Lower lobe of right lung (tissue), 2 donors: ENCODE measurements around the gene TCF25. TPM values are rescaled to one million over a fixed set of nuclear protein-coding genes. Genes with fewer than 3 reads are reported as not detected.
A peak's percentile ranks its signal among the peaks of the same experiment; 100 is the strongest.

Source experiments
- ATAC-seq, 2 donors: fragments of 200-7000 bp; cut with Tn5 transposase; one replicate each; pipeline ENCODE4 v1.9.1; 2020 to 2022; ENCODE audit warnings: mild to moderate bottlenecking in 2 of 2, moderate library complexity in 2 of 2
- DNase-seq: peaks from one replicate; pipeline ENCODE4 v3.0.0-alpha.2; 2020
- H3K27ac ChIP-seq: fragments of 200-600 bp; one replicate; pipeline ENCODE4 v1.8.0; 2022
- H3K27me3 ChIP-seq: fragments of 200-600 bp; one replicate; pipeline ENCODE4 v1.8.0; 2022; ENCODE audit warnings: low read depth
- H3K36me3 ChIP-seq: fragments of 200-600 bp; one replicate; pipeline ENCODE4 v1.8.0; 2022; ENCODE audit warnings: mild to moderate bottlenecking
- H3K4me1 ChIP-seq: fragments of 200-600 bp; one replicate; pipeline ENCODE4 v1.8.0; 2022
- H3K4me3 ChIP-seq: fragments of 200-600 bp; one replicate; pipeline ENCODE4 v1.8.0; 2022; ENCODE audit warnings: mild to moderate bottlenecking
- H3K9me3 ChIP-seq: fragments of 200-600 bp; one replicate; pipeline ENCODE4 v1.8.0; 2022
- intact Hi-C: fragments of 100-400 bp; cut with DNase I; formaldehyde crosslinking; loops from one replicate; pipeline ENCODE4 v1.11.0; 2022
- total RNA-seq: library from RNA; stranded (reverse); fragmentation: NEBNext Ultra II Directional; extraction: Animal tissue kit (Norgen Biotek cat#: 25700); gene quantifications from one replicate; pipeline ENCODE4 v1.2.1, GENCODE V29; 2021
- TF ChIP-seq, protein P1 (sequence below): fragments of 200-600 bp; IDR thresholded peaks from one replicate; pipeline ENCODE4 v1.8.0; 2022; ENCODE audit warnings: antibody characterized with exemption, mild to moderate bottlenecking
- donor health status: DM: no; HTN: yes; CAD: no; lungs with severe emphysema.

TCF25 gene
- total RNA-seq, 1 donor from 2014 or later = 152 TPM

DNA sequence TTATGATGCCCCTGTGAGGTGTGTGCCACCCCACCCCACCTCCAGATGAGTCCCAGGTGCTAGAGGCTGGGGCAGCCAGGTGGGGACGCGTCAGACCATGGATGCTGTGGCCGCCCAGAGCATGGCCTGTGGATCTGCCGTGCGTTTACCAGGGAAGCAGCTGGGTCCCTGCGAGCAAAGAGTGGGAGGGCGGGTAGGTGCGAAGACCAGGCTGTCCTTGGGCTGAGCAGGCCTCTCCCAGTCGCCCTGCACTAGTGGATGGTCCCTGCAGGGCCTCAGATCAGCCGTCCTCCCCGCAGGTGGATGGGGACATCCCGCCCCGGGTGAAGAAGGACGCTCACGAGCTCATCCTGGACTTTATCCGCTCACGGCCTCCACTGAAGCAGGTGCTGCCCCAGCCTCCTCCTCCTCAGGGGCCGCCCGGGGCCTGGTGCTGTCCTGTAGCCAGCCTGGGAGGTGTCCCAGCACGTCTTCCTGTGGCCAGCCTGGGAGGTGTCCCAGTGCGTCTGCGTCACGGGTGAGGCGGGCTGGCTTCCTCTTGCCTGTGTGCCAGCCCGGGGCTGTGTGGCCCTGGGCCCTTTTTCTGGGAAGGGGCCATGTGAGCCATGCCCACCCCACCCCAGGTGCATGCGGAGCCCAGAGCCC, 18.0 kb upstream of the TCF25 start:
- no peaks in the 10 kb centered on the region for H3K36me3 ChIP-seq
- ATAC-seq (peak; percentile 26 to 54), DNase-seq (no peak)
- no peaks in the 10 kb centered on the region for H3K9me3 ChIP-seq
- intact Hi-C loops = no loop called here
- H3K27me3 ChIP-seq = no peaks in the 10 kb centered on the region
- H3K4me1 ChIP-seq = no peaks in the 10 kb centered on the region
- TF ChIP-seq, protein P1, sequence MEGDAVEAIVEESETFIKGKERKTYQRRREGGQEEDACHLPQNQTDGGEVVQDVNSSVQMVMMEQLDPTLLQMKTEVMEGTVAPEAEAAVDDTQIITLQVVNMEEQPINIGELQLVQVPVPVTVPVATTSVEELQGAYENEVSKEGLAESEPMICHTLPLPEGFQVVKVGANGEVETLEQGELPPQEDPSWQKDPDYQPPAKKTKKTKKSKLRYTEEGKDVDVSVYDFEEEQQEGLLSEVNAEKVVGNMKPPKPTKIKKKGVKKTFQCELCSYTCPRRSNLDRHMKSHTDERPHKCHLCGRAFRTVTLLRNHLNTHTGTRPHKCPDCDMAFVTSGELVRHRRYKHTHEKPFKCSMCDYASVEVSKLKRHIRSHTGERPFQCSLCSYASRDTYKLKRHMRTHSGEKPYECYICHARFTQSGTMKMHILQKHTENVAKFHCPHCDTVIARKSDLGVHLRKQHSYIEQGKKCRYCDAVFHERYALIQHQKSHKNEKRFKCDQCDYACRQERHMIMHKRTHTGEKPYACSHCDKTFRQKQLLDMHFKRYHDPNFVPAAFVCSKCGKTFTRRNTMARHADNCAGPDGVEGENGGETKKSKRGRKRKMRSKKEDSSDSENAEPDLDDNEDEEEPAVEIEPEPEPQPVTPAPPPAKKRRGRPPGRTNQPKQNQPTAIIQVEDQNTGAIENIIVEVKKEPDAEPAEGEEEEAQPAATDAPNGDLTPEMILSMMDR = no peak
- no peak overlapping the region for H3K4me3 ChIP-seq
- no peak overlapping the region for H3K27ac ChIP-seq

DNA sequence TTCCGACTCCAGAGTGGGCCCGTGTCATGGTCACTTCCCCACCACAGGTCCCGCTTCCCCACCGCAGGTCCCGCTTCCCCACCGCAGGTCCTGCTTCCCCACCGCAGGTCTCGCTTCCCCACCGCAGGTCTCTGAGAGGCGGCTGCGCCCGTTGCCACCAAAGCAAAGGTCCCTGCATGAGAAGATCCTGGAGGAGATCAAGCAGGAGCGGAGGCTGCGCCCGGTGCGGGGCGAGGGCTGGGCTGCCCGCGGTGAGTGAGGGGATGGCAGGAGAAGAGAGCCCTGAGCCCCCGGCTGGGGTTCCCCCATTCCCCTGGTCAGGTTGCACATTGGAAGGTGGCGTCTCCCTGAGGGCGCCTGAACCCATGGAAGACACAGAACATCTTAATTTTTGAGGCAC, 17.4 kb upstream of the TCF25 start:
- intact Hi-C loops = no loop called here
- no peak for DNase-seq
- H3K27me3 ChIP-seq = no peaks in the 10 kb centered on the region

DNA sequence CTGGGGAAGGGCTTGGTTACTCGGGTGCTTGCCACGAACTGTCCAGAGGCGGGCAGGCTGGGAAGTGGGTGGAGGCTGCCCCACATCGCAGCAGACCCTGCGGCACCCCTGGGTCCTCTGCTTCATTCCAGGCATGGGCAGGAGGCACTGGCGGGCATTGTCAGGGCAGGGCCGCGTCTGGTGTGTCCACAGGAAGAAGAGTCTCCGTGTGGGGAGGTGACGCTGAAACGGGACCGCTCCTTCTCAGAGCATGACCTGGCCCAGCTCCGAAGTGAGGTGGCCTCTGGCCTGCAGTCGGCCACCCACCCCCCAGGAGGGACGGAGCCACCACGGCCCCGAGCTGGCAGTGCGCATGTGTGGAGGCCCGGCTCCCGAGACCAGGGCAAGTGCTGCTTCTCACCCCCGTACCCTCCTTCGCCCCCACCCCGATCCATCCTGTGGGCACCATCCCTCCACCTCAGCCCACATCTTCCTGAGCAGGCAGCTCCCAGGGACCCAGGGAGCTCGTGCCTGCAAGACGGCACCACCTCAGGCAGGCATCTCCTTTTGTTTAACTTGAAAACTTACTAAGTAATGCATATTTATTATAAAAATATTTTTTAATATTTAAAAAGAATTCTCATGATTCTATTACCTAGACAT, 14.3 kb upstream of the TCF25 start:
- Histone ChIP-seq H3K27ac (no peak overlapping the region), H3K36me3 (no peaks in the 10 kb centered on the region), H3K27me3 (no peaks in the 10 kb centered on the region), H3K9me3 (no peaks in the 10 kb centered on the region), H3K4me1 (peaks cover 14% of the 10 kb centered on the region), H3K4me3 (no peak overlapping the region)
- DNase-seq (no peak), ATAC-seq (no peak)
- TF ChIP-seq, protein P1 = no peak
- intact Hi-C loops = no loop called here

More for the DNA sequence above, 17.4 kb upstream of the TCF25 start:
- no peaks in the 10 kb centered on the region for H3K4me1 ChIP-seq
- no peak overlapping the region for H3K27ac ChIP-seq
- TF ChIP-seq, protein P1 = no peak
- no peaks in the 10 kb centered on the region for H3K36me3 ChIP-seq
- ATAC-seq = no peak
- H3K9me3 ChIP-seq = no peaks in the 10 kb centered on the region
- H3K4me3 ChIP-seq = no peak overlapping the region

DNA sequence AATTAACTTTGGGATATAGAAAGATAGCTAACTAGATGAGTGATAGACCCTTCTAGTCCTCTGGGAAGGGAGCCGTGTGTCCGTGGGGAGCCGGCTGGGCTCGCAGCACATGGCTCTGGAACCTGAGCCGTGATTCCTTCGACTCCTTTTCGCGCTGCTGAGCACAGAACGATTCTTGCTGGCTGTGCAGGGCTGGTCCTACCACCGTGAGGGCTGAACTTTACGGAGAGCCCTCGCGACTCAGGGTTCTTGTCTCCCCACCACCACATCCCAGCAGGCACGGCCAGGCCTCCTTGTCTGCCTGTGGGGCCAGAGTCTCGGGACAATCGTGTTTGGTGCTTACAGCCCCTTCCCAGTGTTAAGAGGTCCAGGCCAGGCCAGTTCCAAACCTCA, 13.8 kb upstream of the TCF25 start:
- TF ChIP-seq, protein P1 = no peak
- Histone ChIP-seq H3K4me3 (no peak overlapping the region), H3K9me3 (no peaks in the 10 kb centered on the region), H3K4me1 (peaks cover 19% of the 10 kb centered on the region), H3K36me3 (no peaks in the 10 kb centered on the region), H3K27me3 (no peaks in the 10 kb centered on the region), H3K27ac (no peak overlapping the region)
- intact Hi-C loops = loop anchor here (10.0 kb wide), 1 partner anchor 155 kb away; the partner anchor contains the start of gene SPATA2L
- ATAC-seq = no peak
- no peak for DNase-seq

DNA sequence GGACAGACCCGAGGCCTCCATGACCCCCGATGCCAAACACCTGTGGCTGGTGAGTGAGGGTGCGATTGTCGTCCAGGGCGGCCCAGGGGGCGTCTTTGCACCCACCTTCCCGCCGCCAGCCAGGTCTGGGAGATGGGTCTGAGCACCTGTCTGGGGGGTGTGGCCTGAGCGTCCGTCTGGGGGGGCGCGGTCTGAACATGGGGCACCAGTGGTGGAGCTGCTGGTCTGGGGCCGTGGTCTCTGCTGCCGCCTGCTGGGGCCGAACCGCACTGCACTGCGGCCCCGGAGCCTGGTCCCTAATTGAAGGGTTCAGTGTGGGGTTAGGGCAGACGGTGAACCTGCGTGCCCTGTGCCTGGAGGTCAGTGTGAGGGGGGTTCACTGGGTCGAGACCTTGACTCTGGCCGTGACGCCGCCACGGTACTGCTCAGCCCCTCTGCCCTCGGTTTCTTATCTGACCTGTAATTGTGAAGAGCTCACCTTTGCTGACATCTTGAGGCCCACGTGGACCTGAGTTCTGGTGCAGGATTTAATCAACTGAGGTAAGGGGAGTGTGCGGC, 12.6 kb upstream of the TCF25 start:
- ATAC-seq = peak; percentile 89 to 90
- intact Hi-C loops = loop anchor here (10.0 kb wide), 1 partner anchor 156 kb away; the partner anchor contains the start of gene SPATA2L

More for the DNA sequence above, 12.6 kb upstream of the TCF25 start:
- no peaks in the 10 kb centered on the region for H3K27me3 ChIP-seq
- TF ChIP-seq, protein P1 = peak; percentile 97
- H3K9me3 ChIP-seq = no peaks in the 10 kb centered on the region
- peak; percentile 80 for DNase-seq
- H3K4me1 ChIP-seq = peaks cover 25% of the 10 kb centered on the region
- H3K4me3 ChIP-seq = no peak overlapping the region
- H3K27ac ChIP-seq = no peak overlapping the region
- H3K36me3 ChIP-seq = no peaks in the 10 kb centered on the region
